ENCODE measurements around the gene IL21.

The IL21 gene

DNA sequence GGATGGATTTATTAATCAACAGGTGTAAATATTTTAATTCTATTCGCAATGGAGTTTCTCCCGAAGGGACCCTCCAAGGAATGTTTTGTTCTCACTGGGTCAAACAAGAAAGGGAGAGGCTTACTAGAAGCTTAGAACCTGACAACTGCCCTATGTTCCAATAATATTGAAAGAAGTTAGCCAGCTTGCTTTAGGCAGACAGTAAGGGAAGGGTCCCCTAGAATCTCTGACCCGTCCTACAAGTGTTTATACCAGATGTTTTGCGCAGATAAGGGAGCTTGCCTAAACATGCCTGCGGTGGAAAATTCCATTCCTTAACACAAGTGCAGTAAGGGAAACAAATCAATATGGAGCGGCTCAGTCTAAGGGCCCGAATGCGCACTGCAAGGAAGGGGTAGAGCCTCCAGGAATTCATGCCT lies 17.7 kb downstream of the IL21 start:
- no peak for DNase-seq (ENCODE audit: low read depth)
- H3K4me3 ChIP-seq (ENCODE audit: low read depth, low read length) = no peak overlapping the region
- TF ChIP-seq, protein P1, sequence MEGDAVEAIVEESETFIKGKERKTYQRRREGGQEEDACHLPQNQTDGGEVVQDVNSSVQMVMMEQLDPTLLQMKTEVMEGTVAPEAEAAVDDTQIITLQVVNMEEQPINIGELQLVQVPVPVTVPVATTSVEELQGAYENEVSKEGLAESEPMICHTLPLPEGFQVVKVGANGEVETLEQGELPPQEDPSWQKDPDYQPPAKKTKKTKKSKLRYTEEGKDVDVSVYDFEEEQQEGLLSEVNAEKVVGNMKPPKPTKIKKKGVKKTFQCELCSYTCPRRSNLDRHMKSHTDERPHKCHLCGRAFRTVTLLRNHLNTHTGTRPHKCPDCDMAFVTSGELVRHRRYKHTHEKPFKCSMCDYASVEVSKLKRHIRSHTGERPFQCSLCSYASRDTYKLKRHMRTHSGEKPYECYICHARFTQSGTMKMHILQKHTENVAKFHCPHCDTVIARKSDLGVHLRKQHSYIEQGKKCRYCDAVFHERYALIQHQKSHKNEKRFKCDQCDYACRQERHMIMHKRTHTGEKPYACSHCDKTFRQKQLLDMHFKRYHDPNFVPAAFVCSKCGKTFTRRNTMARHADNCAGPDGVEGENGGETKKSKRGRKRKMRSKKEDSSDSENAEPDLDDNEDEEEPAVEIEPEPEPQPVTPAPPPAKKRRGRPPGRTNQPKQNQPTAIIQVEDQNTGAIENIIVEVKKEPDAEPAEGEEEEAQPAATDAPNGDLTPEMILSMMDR (IDR thresholded peaks at IDR 0.05; ENCODE audit: control insufficient read depth, extremely low read depth, insufficient read depth) = no peak

DNA sequence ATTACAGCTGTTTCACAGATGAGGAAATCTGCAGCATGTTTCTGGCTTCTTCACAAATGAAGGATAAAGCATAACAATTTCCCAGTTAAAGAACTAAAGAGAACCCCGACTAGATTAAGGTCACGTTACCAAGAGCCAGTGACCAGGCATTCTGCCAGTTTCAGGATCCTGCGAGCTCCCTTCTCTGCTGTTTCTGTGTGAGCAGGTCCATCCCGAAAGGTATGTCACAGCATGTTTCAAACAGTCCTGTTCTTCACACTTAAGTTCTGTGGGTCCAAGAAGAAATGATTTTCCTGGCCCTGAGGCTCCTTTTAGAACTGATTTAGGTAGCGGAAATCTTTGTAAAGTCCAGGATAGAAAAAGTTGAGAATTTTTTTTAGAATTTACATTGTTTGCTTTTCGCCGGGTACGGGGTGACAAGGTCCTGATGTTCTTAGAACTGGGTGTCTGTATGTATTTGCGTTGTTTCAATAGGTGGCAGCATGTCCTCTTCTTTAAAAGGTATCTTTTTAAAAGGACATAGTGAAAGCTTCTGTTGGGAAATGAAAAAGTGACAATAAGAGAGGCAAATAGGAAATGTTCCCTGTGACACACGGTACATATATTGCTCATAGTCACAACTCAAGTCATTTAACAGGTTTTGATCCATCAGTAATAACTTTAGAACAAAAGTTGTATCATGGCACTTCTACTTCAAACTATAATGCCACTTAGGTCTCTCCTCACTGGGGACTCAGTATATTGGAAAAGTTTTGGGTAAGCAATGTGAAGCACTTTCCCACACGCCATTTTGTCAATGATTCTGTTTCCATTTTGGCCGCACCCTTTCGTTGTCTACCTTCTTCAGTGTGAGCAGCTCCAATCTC lies 18.4 kb downstream of the IL21 start:
- H3K4me3 ChIP-seq (ENCODE audit: low read depth, low read length) = peak overlapping the region; percentile 33; the same call in 1 of the 2 replicates
- TF ChIP-seq, protein P1 (IDR thresholded peaks at IDR 0.05; ENCODE audit: control insufficient read depth, extremely low read depth, insufficient read depth) = peak; percentile 60
- peak; percentile 43 for DNase-seq (ENCODE audit: low read depth)

DNA sequence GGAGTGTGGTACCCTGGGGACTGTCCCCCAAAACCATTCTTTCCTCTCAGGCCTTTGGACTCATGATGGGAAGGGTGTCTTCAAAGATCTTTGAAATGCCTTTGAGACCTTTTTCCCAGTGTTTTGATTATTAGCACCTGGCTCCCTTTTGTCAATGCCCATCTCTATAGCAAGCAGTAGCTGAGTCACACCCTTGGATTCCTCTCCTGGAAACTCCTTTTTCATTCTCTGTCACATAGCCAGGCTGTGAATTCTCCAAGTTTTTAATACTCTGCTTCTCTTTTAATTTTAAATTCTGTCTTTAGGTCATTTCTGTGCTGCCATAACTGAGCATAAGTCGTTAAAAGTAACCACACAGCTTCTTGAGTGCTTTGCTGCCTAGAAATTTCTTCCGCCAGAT lies 29.7 kb downstream of the IL21 start:
- DNase-seq (ENCODE audit: low read depth) = no peak
- TF ChIP-seq, protein P1 (IDR thresholded peaks at IDR 0.05; ENCODE audit: control insufficient read depth, extremely low read depth, insufficient read depth) = no peak

DNA sequence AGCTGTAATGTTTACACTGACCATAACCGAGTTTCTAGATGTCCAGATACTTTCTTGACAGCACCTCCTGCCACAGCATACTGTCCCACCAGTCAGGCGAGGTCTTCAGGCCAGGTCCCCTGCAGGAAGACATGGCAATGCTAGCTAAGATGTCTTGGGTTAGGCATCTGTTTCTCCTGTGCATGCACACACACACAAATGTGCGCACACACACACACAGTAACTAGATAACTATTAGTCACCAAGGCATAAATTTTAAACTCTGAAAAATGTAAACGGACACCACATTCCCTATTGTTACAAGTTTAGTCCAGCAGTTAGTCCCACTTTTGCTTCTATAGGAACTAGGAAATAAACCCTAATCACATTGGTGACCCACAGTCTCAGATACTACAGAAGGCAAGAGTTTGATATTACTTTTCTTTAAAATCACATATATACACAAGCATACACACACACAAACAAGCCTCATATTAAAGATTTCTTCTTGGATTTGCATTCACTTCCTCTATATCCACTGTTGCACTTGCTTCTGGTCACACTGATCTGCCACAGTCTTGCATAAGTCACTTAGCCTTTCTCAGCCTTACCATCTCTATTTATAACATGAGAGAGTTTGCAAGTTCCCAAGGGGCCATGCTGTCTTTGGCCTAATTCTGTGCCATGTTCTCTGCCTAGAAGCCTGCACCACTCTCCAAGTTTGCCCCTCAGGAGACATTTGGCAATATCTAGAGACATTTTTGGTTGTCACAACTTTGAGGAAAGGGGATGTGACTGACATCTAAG lies 32.2 kb downstream of the IL21 start:
- no peak for DNase-seq (ENCODE audit: low read depth)
- TF ChIP-seq, protein P1 (IDR thresholded peaks at IDR 0.05; ENCODE audit: control insufficient read depth, extremely low read depth, insufficient read depth) = no peak

More for the DNA sequence above, 29.7 kb downstream of the IL21 start:
- H3K4me3 ChIP-seq (ENCODE audit: low read depth, low read length) = no peak overlapping the region

DNA sequence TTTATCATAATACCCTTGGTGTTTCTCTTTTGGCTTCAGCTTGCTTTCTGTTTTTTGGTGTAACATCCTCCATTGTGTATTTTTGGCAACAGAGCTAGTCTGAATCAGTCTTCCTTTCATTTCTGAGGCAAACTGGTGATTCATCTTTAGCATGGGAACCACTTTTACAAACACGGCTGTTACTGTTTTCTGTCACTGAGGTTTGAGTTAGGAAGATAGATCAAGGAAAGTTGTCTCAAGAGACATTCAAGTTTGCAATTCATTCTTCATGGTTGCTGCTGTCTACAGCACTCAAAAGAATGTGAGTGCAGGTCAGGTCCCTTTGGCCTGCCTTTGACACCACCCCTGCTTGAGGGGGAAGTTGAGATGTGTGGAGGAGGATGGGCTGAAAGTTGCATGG lies 36.3 kb downstream of the IL21 start:
- DNase-seq (ENCODE audit: low read depth) = no peak
- TF ChIP-seq, protein P1 (IDR thresholded peaks at IDR 0.05; ENCODE audit: control insufficient read depth, extremely low read depth, insufficient read depth) = no peak
- H3K4me3 ChIP-seq (ENCODE audit: low read depth, low read length) = no peak overlapping the region

More for the DNA sequence above, 32.2 kb downstream of the IL21 start:
- H3K4me3 ChIP-seq (ENCODE audit: low read depth, low read length) = no peak overlapping the region

DNA sequence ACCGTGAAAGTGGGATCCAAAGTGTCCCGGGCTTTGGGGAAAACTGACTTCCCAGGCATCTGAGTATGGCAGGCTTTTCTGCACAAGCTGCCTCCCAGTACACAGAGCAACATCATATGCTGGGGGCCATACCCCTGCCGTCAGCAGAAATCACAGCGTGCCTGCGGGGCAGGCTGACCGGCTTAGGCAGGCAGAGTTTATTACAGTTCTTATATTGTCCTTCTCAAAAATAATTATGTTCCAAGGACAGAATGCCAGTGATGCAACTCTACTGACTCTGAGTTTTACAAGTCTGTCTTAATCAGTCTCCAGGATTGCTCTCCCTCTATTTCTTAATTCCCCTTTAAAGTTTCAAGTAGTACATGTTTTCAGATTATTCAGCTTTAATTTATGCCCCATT lies 37.0 kb downstream of the IL21 start:
- TF ChIP-seq, protein P1 (IDR thresholded peaks at IDR 0.05; ENCODE audit: control insufficient read depth, extremely low read depth, insufficient read depth) = no peak
- DNase-seq (ENCODE audit: low read depth) = no peak
- no peak overlapping the region for H3K4me3 ChIP-seq (ENCODE audit: low read depth, low read length)
